Astrocyte of the spinal cord (primary cell): ENCODE measurements around the gene PSG7.
A peak's percentile ranks its signal among the peaks of the same experiment; 100 is the strongest.
"Not testable (repeated sequence)": the region's sequence is repeated elsewhere in the genome, so short reads cannot be mapped to it uniquely, and the experiment has no call there.

Source experiments
- DNase-seq: peaks from one replicate; pipeline ENCODE4 v3.0.0; 2011; ENCODE audit warnings: low read depth, low spot score
- H3K4me3 ChIP-seq: 2 replicates; pipeline ENCODE4 v1.5.1; 2011; ENCODE audit warnings: low read depth, mild to moderate bottlenecking, low read length, moderate library complexity
- in situ Hi-C: cut with HindIII; loops from 2 replicates; pipeline ENCODE4 v1.10.0; 2017; ENCODE audit warnings: low sequenced_read_pairs
- TF ChIP-seq, protein P1 (sequence below): IDR thresholded peaks from 2 replicates; pipeline ENCODE4 v1.5.1; 2012; ENCODE audit warnings: low read depth, mild to moderate bottlenecking, low read length, inconsistent platforms

The PSG7 gene

DNA sequence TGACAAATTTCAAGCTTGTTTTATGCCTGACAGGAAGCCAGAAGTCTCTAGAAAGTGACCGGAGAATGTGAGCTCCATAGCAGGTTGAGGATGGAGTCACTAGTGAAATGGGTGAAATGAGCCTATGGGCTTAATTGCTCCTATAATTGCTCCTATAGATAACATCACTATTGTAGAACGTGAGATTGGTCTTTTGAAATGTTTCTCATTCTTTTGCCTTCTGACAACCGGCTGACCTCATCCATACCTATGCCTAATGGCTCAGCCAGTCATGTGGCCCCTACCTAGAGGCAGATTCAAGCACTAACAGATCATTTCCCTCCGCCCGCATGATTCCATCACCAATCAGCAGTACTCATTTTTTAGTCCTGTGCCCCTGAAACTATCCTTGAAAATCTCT, 23.5 kb downstream of the PSG7 start:
- in situ Hi-C loops, DNase-seq, H3K4me3 ChIP-seq: not testable (repeated sequence)

- H3K4me3 ChIP-seq, DNase-seq, in situ Hi-C loops: not testable (repeated sequence)
Observed at GRCh38 chr19:42912941-42913340, 24.1 kb downstream of the PSG7 start.

DNA sequence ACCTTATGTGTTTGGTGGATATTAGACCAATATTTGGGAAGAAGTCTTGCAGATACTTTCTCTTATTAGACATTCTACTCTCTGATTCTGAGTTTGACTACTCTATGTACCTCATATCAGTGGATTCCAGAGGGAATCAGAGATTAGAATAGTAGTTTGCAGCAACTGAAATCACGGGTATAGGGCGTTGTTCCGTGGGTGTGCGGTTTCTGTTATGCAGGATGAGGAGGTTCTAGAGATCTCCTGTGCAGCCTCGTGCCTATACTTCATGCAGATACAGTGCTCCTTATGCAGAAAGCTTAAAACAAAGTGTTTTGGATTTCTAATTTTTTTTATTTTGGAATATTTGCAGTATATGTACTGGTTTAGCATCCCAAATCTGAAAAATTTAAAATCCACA, 25.3 kb downstream of the PSG7 start:
- in situ Hi-C loops, DNase-seq, H3K4me3 ChIP-seq: not testable (repeated sequence)

GRCh38 chr19:42906162-42906561, 30.8 kb downstream of the PSG7 start:
- in situ Hi-C loops, H3K4me3 ChIP-seq, DNase-seq: not testable (repeated sequence)

DNA sequence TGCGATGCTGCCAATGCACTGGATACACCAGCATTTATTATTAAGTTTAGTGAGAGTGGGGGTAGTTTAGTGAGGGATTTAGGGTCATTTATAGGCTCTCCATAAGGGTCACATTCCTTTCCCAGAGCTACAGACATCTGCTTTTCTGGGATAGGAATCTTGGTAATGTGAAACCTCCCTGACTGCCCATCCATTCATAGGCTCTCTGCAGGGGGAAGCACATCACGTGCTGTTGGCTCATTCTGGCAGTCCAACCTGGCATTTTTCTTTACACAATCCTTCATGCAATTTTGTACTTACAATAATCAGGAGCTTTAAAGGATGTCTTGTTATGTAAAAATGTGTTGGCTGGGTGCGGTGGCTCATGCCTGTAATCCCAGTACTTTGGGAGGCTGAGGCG, 36.4 kb downstream of the PSG7 start:
- in situ Hi-C loops, H3K4me3 ChIP-seq, DNase-seq: not testable (repeated sequence)

GRCh38 chr19:42899674-42900073, 37.3 kb downstream of the PSG7 start:
- H3K4me3 ChIP-seq, in situ Hi-C loops, DNase-seq: not testable (repeated sequence)

DNA sequence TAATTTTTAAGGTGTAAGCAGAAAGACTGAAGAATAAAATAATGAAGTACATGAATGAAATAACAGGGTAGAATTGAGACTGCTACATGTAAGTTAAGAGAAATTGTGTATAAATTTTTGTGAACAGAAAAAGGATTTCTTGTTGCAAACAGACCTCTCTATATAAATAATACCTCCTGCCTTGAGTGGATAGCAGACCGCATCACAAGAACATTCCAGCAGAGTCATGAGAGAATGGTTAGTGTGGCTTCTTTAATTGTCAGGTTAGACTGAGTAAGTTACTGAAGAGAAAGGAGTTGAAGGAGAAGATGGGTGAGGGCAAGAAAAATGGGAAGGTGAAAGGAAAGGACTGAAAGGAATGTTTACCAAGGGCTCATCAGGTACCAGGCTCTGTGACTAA, 37.9 kb downstream of the PSG7 start:
- DNase-seq, result peak; percentile 2
- H3K4me3 ChIP-seq, in situ Hi-C loops: not testable (repeated sequence)

DNA sequence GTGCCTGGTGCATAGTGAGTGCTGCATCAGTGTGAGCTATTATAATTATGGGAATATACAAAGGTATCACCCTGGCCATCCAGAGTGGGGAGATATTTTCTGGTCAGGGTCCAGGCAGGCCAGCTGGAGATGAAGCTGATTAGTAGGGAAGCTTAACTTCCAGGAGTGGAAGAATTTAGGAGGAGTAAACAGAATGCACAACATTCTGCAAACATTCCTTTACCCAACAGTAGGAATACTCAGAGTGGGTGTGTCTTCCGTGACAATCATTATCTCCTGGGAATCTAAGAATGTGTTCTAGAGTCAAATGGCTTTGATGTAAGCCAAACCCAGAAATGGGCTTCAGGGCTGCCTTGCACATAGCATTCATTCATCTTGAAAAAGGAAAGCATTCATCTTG, 38.4 kb downstream of the PSG7 start:
- in situ Hi-C loops, DNase-seq: not testable (repeated sequence)

DNA sequence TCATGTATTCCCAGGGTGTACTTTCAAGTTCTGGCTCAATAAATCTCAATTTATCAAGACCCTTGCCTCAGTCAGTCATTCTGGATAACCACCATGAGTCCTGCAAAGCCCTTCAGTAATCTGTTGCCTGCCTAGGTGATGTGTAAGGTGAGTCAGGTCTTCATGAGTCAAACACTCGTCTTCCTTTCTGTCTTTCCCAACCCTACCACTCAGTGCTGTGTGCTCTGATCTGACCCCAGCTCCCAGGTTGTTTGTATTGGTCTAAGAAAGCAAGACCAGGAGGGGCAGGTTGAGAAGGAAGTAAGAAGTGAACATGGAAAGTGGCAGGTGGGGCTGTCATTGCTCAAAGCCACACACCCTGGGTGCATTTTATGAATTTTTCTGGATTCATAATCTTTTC, 39.3 kb downstream of the PSG7 start:
- DNase-seq, H3K4me3 ChIP-seq, in situ Hi-C loops: not testable (repeated sequence)

More for the DNA sequence above, 38.4 kb downstream of the PSG7 start:
- H3K4me3 ChIP-seq, result not testable (repeated sequence)

DNA sequence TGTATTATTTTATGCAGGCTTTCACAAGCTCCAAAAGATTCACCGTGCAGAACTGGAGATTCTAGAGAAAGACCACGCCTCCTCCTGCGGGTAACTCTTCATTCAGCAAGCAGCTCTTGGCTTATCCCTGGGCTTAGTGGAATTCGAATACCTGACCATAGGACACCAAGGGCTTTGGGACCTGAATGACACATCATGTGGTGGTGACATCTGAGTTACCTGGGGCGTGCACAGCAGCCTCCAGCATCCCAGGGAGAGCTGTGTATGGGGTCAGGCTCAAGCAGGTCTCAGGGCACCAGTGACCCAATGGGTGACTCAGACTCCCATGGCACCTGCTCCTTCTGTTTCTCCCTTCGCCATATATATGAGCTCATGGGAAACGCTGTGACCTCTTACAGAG, 46.6 kb downstream of the PSG7 start:
- in situ Hi-C loops, H3K4me3 ChIP-seq, DNase-seq: not testable (repeated sequence)

- DNase-seq, in situ Hi-C loops, H3K4me3 ChIP-seq: not testable (repeated sequence)
Observed at GRCh38 chr19:42887876-42888445, 49.0 kb downstream of the PSG7 start.

GRCh38 chr19:42882730-42883129, 54.3 kb downstream of the PSG7 start:
- DNase-seq, in situ Hi-C loops, H3K4me3 ChIP-seq: not testable (repeated sequence)

DNA sequence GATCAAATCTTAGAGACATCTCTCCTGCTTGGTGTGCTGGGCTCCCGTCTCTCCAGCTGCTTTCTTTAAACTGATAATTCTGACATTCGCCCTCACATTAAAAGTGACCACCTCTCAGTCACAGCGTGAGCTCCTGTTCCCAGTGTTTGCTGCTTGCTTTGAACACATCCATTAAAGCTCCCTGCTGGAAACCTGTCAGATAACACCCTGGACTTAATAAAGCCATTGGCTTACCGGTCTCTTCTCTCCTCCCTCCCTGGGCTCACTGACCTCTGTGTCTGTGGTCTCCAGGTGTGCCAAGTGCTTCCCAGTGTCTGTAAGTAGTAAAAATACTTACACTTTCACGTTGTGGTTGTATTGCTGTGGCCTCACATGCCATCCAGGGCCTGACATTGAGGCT, 55.0 kb downstream of the PSG7 start:
- in situ Hi-C loops, H3K4me3 ChIP-seq, DNase-seq: not testable (repeated sequence)

DNA sequence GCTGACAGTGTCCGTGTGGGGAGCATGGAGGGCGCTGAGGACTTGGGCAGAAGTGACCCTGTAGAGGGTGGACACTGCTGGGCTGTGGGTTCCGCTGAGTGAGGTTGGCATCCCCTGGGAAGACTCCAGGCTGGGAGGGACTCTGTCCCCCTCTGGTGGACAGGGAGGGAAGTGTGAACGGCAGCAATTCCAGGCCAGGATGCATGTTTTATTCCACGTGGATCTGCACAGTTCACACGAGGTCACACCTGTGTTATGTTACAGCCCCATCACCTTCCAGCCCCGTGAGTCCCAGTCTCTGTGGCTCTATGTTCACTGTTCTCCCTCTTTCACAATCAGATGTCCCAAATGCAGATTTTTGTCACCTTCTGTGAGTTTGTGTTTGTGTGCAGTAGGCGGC, 55.7 kb downstream of the PSG7 start:
- in situ Hi-C loops, DNase-seq: not testable (repeated sequence)
- TF ChIP-seq, protein P1, sequence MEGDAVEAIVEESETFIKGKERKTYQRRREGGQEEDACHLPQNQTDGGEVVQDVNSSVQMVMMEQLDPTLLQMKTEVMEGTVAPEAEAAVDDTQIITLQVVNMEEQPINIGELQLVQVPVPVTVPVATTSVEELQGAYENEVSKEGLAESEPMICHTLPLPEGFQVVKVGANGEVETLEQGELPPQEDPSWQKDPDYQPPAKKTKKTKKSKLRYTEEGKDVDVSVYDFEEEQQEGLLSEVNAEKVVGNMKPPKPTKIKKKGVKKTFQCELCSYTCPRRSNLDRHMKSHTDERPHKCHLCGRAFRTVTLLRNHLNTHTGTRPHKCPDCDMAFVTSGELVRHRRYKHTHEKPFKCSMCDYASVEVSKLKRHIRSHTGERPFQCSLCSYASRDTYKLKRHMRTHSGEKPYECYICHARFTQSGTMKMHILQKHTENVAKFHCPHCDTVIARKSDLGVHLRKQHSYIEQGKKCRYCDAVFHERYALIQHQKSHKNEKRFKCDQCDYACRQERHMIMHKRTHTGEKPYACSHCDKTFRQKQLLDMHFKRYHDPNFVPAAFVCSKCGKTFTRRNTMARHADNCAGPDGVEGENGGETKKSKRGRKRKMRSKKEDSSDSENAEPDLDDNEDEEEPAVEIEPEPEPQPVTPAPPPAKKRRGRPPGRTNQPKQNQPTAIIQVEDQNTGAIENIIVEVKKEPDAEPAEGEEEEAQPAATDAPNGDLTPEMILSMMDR, result peak; percentile 58

DNA sequence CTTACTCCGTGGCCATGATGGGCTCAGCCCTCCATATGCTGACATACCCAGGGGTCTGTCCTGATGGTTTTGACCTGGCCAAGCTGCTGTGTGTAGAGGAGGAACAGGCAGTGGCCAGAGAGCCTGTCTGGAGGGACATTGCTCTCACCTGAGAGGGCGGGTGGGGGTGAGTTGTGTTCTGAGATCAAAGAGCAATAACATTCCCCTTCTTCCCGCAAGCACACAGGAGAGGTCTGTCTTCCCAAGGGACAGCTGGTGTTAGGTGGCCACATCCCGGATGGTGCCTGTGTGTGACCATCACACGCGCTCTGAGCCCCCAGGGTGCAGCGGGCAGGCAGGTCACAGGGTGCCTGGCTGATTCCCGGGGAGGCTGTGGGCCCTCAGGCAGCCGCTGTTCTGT, 56.4 kb downstream of the PSG7 start:
- DNase-seq, H3K4me3 ChIP-seq, in situ Hi-C loops: not testable (repeated sequence)

More for the DNA sequence above, 55.7 kb downstream of the PSG7 start:
- H3K4me3 ChIP-seq, result not testable (repeated sequence)
